ENCODE data around the gene SLIRP. TPM values are rescaled to one million over a fixed set of nuclear protein-coding genes. Genes with fewer than 3 reads are reported as not detected.

SLIRP gene
- polyA plus RNA-seq, 1 of the 3 experiments (the other 2 are of a cell fraction): 306 TPM

DNA sequence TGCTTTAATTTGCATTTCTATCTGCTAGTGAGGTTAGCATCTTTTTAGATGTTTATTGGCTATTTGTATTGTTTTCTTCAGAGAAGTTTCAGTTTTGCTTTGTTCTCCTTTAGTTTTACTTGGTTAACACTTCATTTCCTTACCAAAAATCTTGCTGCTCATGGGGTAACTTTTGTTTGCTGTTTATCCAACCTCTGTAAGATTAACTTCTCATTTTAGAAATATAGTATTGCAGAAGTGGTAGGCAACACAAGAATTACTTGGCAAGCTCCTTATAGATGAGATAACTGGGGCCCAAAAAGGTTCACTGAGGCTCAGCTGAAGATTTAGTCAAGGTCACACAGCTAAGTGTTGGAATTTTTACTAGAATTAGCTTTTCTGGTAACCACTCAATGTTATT is 40.6 kb upstream of the SLIRP start:
- no peaks in the 10 kb centered on the region for H3K9me3 ChIP-seq
- H3F3A ChIP-seq (replicated peaks; ENCODE audit: insufficient read depth): peaks cover 5% of the 10 kb centered on the region
- no peaks in the 10 kb centered on the region for H3K27me3 ChIP-seq (ENCODE audit: insufficient read depth)
- no peaks in the 10 kb centered on the region for H3K9me2 ChIP-seq
- no peak overlapping the region for H3K9ac ChIP-seq
- H3K27ac ChIP-seq (ENCODE audit: low read depth in 2 of 2, low read length in 1 of 2): no peak overlapping the region
- H4K20me1 ChIP-seq (ENCODE audit: insufficient read depth): no peaks in the 10 kb centered on the region
- H3K79me2 ChIP-seq (ENCODE audit: insufficient read depth): no peaks in the 10 kb centered on the region
- H3K4me1 ChIP-seq (ENCODE audit: control insufficient read depth in 1 of 2, insufficient read depth in 2 of 2, low read depth in 1 of 2, low read length in 1 of 2): no peaks in the 10 kb centered on the region
- H2AFZ ChIP-seq (ENCODE audit: low read depth): no peak overlapping the region
- no peak overlapping the region for H3K4me2 ChIP-seq
- CTCF ChIA-PET: interaction anchor here (0.5 kb wide), 1 partner anchor 139 kb away, joined by 3 read pairs; no protein-coding TSS in a partner anchor
- no peaks in the 10 kb centered on the region for H3K36me3 ChIP-seq (replicated peaks in 1 of 2; ENCODE audit: control insufficient read depth in 1 of 2, insufficient read depth in 2 of 2, low read length in 1 of 2)
- no peak for DNase-seq
- TF ChIP-seq NRF1 (IDR thresholded peaks at IDR 0.05; ENCODE audit: low read depth, low read length): no peak
- no peak for TF ChIP-seq TCF12 (IDR thresholded peaks at IDR 0.05)
- no peak for TF ChIP-seq FOXM1 (IDR thresholded peaks at IDR 0.05; ENCODE audit: low read depth)
- no peak for TF ChIP-seq NFIC (IDR thresholded peaks at IDR 0.05; ENCODE audit: borderline replicate concordance)
- TF ChIP-seq, protein P1, sequence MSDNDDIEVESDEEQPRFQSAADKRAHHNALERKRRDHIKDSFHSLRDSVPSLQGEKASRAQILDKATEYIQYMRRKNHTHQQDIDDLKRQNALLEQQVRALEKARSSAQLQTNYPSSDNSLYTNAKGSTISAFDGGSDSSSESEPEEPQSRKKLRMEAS (IDR thresholded peaks at IDR 0.05; ENCODE audit: low read depth): no peak
- TF ChIP-seq, protein P2, sequence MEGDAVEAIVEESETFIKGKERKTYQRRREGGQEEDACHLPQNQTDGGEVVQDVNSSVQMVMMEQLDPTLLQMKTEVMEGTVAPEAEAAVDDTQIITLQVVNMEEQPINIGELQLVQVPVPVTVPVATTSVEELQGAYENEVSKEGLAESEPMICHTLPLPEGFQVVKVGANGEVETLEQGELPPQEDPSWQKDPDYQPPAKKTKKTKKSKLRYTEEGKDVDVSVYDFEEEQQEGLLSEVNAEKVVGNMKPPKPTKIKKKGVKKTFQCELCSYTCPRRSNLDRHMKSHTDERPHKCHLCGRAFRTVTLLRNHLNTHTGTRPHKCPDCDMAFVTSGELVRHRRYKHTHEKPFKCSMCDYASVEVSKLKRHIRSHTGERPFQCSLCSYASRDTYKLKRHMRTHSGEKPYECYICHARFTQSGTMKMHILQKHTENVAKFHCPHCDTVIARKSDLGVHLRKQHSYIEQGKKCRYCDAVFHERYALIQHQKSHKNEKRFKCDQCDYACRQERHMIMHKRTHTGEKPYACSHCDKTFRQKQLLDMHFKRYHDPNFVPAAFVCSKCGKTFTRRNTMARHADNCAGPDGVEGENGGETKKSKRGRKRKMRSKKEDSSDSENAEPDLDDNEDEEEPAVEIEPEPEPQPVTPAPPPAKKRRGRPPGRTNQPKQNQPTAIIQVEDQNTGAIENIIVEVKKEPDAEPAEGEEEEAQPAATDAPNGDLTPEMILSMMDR (IDR thresholded peaks at IDR 0.05): no peak
- TF ChIP-seq CHD2 (IDR thresholded peaks at IDR 0.05; ENCODE audit: low read length, partially characterized antibody): no peak
- TF ChIP-seq, protein P3, sequence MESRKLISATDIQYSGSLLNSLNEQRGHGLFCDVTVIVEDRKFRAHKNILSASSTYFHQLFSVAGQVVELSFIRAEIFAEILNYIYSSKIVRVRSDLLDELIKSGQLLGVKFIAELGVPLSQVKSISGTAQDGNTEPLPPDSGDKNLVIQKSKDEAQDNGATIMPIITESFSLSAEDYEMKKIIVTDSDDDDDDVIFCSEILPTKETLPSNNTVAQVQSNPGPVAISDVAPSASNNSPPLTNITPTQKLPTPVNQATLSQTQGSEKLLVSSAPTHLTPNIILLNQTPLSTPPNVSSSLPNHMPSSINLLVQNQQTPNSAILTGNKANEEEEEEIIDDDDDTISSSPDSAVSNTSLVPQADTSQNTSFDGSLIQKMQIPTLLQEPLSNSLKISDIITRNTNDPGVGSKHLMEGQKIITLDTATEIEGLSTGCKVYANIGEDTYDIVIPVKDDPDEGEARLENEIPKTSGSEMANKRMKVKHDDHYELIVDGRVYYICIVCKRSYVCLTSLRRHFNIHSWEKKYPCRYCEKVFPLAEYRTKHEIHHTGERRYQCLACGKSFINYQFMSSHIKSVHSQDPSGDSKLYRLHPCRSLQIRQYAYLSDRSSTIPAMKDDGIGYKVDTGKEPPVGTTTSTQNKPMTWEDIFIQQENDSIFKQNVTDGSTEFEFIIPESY (IDR thresholded peaks at IDR 0.05; ENCODE audit: borderline replicate concordance, low read depth): no peak
- no peak for TF ChIP-seq RCOR1 (IDR thresholded peaks at IDR 0.05; ENCODE audit: low read length)
- TF ChIP-seq, protein P4, sequence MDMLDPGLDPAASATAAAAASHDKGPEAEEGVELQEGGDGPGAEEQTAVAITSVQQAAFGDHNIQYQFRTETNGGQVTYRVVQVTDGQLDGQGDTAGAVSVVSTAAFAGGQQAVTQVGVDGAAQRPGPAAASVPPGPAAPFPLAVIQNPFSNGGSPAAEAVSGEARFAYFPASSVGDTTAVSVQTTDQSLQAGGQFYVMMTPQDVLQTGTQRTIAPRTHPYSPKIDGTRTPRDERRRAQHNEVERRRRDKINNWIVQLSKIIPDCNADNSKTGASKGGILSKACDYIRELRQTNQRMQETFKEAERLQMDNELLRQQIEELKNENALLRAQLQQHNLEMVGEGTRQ (IDR thresholded peaks at IDR 0.05; ENCODE audit: borderline replicate concordance, low read depth, low read length): no peak
- TF ChIP-seq ELF1 (IDR thresholded peaks at IDR 0.05): no peak
- no peak for TF ChIP-seq MEF2A (IDR thresholded peaks at IDR 0.05; ENCODE audit: borderline replicate concordance, low read depth)
- TF ChIP-seq, protein P5, sequence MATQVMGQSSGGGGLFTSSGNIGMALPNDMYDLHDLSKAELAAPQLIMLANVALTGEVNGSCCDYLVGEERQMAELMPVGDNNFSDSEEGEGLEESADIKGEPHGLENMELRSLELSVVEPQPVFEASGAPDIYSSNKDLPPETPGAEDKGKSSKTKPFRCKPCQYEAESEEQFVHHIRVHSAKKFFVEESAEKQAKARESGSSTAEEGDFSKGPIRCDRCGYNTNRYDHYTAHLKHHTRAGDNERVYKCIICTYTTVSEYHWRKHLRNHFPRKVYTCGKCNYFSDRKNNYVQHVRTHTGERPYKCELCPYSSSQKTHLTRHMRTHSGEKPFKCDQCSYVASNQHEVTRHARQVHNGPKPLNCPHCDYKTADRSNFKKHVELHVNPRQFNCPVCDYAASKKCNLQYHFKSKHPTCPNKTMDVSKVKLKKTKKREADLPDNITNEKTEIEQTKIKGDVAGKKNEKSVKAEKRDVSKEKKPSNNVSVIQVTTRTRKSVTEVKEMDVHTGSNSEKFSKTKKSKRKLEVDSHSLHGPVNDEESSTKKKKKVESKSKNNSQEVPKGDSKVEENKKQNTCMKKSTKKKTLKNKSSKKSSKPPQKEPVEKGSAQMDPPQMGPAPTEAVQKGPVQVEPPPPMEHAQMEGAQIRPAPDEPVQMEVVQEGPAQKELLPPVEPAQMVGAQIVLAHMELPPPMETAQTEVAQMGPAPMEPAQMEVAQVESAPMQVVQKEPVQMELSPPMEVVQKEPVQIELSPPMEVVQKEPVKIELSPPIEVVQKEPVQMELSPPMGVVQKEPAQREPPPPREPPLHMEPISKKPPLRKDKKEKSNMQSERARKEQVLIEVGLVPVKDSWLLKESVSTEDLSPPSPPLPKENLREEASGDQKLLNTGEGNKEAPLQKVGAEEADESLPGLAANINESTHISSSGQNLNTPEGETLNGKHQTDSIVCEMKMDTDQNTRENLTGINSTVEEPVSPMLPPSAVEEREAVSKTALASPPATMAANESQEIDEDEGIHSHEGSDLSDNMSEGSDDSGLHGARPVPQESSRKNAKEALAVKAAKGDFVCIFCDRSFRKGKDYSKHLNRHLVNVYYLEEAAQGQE (IDR thresholded peaks at IDR 0.05; ENCODE audit: low read depth, low read length): no peak
- no peak for TF ChIP-seq YY1 (IDR thresholded peaks at IDR 0.05; ENCODE audit: low read depth)
- H3K4me3 ChIP-seq (ENCODE audit: low read depth in 2 of 2, low read length in 1 of 2): no peak overlapping the region
- POLR2A ChIA-PET: no interaction called here
